GM12874 (cell line): ENCODE results near the gene ATP10D.

Source experiments
- TF ChIP-seq, protein P1 (sequence below): IDR thresholded peaks from 2 replicates; pipeline ENCODE4 v1.5.1; 2011; ENCODE audit warnings: low read depth, mild to moderate bottlenecking, control low read depth, low read length, moderate library complexity; ENCODE audit not compliant: insufficient read depth

The ATP10D gene

DNA sequence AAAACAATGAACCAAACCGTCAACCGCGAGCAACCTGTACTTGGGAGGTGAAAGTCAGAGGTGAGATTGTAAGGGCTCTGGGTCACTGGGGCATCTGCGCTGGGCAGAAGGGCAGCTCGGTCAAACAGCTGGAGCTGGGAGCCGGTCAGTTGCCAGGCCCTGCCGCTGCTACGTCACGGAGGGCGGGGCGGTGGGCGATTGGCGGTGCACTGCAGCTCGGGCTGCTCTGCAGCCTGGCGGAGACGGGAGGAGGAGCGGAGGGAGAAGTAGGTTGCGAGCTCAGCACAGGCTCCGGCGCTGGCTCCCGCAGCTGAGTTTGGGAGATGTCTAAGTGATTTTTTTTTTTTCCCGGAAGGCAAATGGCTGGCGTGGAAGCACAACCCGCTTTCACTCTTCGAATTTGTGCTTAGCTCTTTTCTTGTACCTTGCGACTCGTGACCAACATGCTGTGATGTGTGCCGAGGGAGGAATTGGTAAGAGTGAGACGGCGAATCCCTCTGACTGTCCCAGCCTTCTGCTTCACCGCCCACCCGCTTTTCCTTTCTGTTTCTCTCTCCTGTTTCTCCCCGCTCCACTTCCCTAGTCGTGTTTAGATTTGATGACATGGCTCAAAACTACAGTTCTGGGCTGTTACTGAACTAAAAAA is at the start of gene ATP10D:
TSS of gene ATP10D (plus strand) at position 229 of the 646 bp plus-strand sequence. CDS start 27,266 bp downstream, outside the sequence.
- TF ChIP-seq, protein P1, sequence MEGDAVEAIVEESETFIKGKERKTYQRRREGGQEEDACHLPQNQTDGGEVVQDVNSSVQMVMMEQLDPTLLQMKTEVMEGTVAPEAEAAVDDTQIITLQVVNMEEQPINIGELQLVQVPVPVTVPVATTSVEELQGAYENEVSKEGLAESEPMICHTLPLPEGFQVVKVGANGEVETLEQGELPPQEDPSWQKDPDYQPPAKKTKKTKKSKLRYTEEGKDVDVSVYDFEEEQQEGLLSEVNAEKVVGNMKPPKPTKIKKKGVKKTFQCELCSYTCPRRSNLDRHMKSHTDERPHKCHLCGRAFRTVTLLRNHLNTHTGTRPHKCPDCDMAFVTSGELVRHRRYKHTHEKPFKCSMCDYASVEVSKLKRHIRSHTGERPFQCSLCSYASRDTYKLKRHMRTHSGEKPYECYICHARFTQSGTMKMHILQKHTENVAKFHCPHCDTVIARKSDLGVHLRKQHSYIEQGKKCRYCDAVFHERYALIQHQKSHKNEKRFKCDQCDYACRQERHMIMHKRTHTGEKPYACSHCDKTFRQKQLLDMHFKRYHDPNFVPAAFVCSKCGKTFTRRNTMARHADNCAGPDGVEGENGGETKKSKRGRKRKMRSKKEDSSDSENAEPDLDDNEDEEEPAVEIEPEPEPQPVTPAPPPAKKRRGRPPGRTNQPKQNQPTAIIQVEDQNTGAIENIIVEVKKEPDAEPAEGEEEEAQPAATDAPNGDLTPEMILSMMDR: no peak

DNA sequence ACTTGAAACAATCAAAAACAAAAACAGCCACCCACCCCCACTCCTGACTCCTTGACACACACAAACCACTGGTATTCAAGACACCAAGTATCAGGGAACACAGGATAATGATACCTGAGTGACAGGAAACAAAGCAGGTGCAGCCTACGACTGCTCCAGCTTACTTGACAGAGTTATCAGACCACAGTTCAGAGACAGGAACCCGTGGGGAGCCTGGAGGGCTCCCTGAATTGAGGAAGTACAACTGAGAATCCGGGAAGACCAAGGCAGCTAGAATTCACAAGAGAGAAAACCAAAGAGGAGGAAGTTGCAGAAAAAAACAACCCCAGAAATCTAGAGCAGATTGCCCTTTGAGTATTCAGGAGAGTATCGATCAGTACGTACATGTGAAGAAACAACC is 42.1 kb upstream of the ATP10D start:
- TF ChIP-seq, protein P1: no peak

DNA sequence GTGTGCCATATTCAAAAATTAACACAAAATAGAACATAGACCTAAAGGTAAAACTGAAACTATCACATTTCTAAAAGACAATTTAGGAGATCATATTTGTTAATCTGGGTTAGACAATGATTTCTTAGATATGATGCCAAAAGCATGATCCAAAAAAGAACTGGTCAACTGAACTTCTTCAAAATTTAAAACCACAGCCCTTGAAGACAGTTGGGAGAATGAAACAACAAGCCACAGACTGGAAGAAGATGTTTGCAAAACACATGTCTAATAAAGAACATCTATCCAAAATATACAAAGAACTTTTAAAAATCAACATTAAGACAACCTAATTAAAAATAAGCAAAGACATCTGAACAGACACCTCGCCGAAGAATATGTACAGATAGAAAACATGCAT is 41.0 kb upstream of the ATP10D start:
- TF ChIP-seq, protein P1: no peak

DNA sequence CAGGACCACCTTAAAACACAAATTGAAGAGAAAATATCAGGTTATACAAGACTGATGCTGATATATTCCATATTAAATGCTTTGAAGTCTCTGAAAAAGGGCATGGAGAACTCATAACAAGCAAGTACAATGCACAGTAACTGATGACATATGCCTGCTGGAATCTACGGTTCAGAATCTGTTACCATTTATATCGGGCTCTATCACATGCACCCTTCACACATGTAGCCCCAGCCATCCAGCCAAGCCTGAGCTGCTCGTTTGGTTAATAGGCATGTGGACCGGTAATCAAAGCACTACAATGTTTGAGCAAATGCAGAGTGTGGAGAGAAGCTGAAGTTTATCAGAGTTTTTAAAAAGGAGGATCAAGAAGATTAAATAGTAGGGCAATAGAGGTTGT is 33.4 kb upstream of the ATP10D start:
- TF ChIP-seq, protein P1: no peak

DNA sequence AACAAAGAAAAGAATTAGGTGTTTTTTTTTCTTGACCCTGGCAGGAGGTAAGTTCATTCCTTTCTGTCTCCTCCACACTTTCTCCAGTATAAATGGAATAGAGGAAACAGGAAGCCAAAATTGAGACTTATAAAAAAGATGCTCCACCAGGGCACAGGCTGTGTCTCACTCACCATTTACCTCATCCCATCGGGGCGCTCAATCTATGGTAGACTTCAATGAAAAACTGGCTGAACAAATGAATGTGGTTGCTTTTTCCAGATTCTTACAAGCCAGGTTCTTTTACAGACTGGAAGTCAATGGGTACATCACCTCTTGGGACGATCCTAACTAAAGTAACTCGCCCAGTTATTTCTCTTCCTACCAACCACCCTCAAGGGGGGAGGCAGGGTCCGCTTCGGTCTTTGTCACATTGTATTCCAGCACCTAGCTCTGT is 22.3 kb upstream of the ATP10D start:
- TF ChIP-seq, protein P1: no peak

DNA sequence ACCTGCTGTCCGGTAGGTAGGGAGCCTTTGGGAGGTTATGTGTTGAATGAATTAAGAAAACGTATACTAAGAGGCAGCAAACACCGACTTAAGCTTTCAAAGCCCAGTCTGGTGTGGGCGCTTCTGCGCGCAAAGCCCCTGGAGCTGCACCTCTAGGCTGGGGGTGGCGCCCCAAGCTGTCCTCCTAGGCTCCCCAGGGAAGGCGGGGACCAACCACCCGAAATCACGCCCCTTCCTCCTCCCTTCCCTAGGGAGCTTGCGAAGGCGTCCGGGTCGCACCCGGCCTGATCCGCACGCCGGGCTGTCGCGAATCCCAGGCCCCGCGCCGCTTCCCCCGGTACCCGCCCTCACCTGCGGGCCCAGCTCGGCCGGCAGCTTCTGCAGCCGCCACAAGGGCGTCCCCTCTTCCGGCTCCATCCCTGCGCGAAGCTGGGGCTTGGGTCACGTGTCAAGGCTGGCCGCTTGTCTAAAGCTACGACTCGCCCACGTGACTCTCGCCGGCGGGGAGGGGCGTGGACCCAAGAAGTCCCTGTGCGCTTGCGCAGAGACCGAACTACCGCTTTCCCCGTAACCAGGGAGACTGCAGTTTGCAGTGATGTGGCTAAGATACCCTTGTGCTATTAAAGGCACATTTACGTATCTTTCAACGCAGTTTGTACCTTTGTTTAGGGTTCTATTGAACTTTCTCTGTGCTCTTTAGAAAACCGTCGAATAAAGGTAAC is 21.7 kb upstream of the ATP10D start, which contains the start of gene COMMD8:
TSS of gene COMMD8 (minus strand) at position 468 of the 722 bp plus-strand sequence. CDS start at position 417, 51 bp downstream.
- TF ChIP-seq, protein P1: peak; percentile 33; the same call in 1 of the 2 replicates

DNA sequence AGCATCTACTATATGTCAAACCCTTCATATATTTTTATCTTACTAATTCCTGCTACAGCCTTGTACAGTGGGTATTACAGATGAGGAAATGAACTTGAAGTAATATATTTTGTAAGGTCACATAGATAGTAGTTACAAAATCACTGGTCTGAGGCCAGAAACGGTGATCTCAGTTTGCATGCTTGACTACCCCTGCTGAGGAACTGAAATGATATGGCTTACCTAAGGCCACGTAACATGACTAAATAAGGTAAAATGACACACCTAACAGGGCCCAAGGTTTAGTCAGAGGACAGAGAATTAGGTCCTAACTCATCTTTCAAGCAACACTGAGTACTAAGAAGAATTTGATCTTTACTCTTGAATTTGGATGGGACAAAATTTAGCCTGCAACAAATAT is 20.1 kb upstream of the ATP10D start:
- TF ChIP-seq, protein P1: no peak
